Metanephros (tissue), 1 donor: Measurements from ENCODE around the gene N4BP3. TPM values are rescaled to one million over a fixed set of nuclear protein-coding genes. Genes with fewer than 3 reads are reported as not detected.

Experiments used
- total RNA-seq: library from RNA; depleted of rRNA; stranded (reverse); fragments of >200 nt; gene quantifications from one replicate; pipeline ENCODE4 v1.2.3, GENCODE V29; 2014

N4BP3 gene
- total RNA-seq, result 8.6 TPM

GRCh38 chr5:178113141-178113787 lies at the start of gene N4BP3:
N4BP3 (plus strand) TSS chr5:178113532; CDS start chr5:178119584, 6,052 bp downstream.

GRCh38 chr5:178130576-178131445 lies 17.5 kb downstream of the N4BP3 start, which contains the start of gene RMND5B:
RMND5B (plus strand) TSS chr5:178131014; CDS start chr5:178138120, 7,106 bp downstream.

DNA sequence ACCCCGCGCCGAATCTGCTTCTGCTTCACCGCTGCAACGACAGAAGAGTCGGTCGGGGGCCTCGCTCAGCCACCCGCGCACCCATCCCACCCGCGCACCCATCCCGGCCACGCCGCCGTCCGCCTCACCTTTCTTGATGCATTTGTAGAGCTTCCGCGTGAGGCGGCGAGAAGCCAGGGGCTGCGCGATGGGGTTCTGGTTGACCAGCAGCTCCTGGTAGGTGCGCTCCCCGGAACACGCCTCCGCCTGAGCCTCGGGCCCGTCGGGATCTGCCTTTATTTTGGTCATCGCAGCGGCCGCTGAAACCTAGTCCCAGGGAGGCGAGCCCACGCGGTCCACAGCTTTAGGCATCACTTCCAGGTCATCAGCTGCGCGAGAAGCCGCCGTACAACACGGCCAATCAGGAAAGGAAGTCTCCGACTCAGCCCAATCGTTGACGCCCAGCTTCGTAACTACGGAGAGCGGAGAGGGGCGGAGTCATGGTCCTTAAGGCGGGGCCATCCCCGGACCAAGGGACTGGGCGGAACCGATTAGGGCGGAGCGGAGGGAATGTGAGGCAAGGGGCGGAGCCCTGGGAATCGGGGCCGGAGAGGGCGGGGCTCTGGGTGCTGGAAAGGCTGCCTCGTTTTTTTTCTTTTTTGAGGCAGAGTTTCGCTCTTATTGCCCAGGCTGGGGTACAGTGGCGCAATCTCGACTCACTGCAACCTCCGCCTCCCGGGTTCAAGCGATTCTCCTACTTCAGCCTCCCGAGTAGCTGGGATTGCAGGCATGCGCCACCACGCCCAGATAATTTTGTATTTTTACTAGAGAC lies 40.4 kb downstream of the N4BP3 start, which contains the start of gene NHP2:
NHP2 (minus strand) TSS at position 356 of the 811 bp plus-strand sequence; CDS start at position 288, 68 bp downstream.

Other genes with a start within 250 kb of the N4BP3 start
- gene PROP1, start 117.3 kb upstream of the N4BP3 start, total RNA-seq, result not detected
- gene RMND5B, start 17.5 kb downstream of the N4BP3 start, total RNA-seq, result 24.5 TPM
- gene NHP2, start 40.4 kb downstream of the N4BP3 start, total RNA-seq, result 85.7 TPM
- not detected for gene GMCL2, start 73.8 kb downstream of the N4BP3 start, total RNA-seq
- gene HNRNPAB, start 91.0 kb downstream of the N4BP3 start, total RNA-seq, result 58.6 TPM
- gene PHYKPL, start 119.3 kb downstream of the N4BP3 start, total RNA-seq, result 89.3 TPM